SH-SY5Y (cell line): ENCODE measurements around the gene BTF3.

Experiments used
- GATA2 ChIP-seq: IDR thresholded peaks from 2 replicates; pipeline ENCODE4 v1.6.1; 2011; ENCODE audit warnings: mild to moderate bottlenecking, low read depth, low read length
- GATA3 ChIP-seq: IDR thresholded peaks from 2 replicates; pipeline ENCODE4 v1.6.1; 2011; ENCODE audit warnings: low read depth, mild to moderate bottlenecking, low read length, moderate library complexity

DNA sequence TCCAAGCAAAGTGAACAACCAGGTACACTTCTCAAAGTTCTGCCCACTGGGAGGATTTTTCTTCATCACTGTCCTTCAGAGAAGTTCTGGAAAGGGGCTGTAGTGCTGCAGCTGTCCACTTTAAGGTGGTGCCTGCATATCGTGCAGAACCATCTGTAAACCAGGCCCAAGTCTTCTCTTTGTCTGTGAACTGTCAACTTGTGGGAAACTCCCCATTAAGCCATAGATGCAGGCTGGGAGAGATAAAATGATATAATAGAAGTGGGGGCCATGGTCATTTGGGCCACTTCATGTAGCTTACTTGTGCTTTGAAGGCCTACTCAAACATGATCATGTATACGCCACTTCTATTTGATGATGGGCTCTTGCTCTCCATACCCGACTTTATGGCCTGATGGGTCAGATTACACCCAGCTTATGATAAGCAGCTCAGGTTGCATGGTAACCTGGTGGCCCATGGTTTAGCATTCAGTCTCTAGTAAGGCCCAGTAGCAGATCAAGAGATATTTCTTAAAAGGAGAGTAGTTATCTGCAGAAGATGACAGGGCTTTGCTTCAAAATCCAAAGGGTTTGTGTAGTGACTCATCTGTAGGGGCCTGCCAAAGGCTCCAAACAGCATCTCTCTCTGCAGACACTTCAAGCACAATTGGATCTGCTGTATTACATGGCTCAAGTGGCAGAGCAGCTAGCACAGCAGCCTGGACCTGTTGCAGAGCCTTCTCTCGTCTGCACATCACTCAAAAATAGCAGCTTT lies 15.7 kb upstream of the BTF3 start:
- no peak for TF ChIP-seq GATA2
- no peak for TF ChIP-seq GATA3
